Measurements from ENCODE around the gene MAPK4.

The MAPK4 gene

DNA sequence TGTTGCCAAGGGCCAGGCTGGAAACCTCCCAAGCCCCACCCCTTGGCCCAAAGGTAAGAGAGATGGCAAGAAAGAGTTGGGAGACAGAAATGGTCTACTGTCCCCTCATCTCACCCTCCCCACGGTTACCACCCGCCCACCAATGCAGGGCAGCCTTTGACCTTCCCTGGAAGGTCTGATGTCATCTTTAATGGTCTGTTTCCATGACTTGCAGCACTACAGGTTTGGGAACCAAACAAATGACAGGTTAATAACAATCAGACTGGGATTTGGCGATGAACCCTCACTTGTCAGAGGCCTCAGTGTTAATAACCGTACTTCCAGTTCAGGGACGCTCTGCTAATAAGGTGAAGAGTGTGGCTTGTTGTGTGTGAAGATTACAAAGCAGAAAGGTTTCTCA, 189.5 kb downstream of the MAPK4 start:
- no peak overlapping the region for H3K4me3 ChIP-seq (ENCODE audit: low read depth, low read length)
- TF ChIP-seq, protein P1, sequence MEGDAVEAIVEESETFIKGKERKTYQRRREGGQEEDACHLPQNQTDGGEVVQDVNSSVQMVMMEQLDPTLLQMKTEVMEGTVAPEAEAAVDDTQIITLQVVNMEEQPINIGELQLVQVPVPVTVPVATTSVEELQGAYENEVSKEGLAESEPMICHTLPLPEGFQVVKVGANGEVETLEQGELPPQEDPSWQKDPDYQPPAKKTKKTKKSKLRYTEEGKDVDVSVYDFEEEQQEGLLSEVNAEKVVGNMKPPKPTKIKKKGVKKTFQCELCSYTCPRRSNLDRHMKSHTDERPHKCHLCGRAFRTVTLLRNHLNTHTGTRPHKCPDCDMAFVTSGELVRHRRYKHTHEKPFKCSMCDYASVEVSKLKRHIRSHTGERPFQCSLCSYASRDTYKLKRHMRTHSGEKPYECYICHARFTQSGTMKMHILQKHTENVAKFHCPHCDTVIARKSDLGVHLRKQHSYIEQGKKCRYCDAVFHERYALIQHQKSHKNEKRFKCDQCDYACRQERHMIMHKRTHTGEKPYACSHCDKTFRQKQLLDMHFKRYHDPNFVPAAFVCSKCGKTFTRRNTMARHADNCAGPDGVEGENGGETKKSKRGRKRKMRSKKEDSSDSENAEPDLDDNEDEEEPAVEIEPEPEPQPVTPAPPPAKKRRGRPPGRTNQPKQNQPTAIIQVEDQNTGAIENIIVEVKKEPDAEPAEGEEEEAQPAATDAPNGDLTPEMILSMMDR (IDR thresholded peaks at IDR 0.05; ENCODE audit: borderline replicate concordance, insufficient read depth, low read depth, low read length), result no peak

DNA sequence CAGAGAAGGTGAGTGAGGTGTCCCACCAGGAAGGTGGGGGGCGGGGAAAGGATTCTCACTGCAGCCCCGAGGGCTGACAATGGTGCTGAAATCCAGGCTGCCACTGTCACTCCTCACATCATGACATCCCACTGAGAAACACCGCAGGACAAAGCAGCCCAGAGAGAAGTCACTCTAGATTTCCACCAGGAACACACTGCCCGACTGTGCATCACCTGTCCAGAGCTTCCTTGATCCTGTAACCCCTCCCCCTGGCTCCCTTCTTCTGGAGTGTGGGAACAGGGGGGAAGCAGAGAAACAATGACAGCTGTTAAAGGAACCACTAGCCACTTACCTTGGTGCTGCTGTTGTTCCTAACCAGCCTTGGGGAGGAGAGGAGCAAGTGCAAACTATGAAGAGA, 190.1 kb downstream of the MAPK4 start:
- no peak overlapping the region for H3K4me3 ChIP-seq (ENCODE audit: low read depth, low read length)
- TF ChIP-seq, protein P1 (IDR thresholded peaks at IDR 0.05; ENCODE audit: borderline replicate concordance, insufficient read depth, low read depth, low read length), result no peak

DNA sequence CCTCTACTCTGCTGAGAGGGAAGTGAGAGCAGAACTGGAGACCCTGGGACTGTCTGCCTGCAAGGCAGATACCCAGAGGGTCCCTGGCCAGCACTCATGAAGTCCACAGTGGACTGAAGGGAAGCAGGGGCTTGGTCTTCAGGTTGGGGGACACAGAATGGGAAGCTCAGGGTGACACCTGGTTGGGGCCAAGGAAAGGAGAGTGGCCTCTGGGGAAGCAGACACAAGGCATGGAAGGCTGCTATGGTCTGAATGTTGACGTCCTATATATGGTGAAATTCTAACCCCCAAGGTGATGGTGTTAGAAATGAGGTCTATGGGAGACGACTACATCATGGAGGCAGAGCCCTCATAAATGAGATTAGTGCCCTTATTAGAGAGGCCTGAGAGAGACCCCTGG, 190.7 kb downstream of the MAPK4 start:
- no peak overlapping the region for H3K4me3 ChIP-seq (ENCODE audit: low read depth, low read length)
- TF ChIP-seq, protein P1 (IDR thresholded peaks at IDR 0.05; ENCODE audit: borderline replicate concordance, insufficient read depth, low read depth, low read length), result no peak

DNA sequence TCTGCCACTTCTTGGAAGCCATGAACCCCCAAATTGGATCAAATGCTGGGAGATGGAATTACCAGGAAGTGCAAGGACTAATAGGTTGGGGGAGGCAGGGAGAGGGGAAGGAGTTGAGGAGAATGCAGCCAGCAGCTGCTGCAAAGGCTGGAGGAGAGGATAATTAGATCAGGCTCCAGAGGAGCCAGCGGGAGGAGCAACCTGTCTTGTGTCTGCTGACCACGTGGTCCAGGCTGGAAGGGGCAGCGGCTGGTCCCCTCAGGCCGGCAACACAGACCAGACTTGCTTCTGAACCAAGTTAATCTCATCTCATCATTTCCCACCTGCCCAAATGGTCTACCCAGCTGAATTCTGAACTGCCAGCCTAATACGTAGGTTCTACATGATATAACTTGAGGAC, 191.6 kb downstream of the MAPK4 start:
- H3K4me3 ChIP-seq (ENCODE audit: low read depth, low read length), result no peak overlapping the region

DNA sequence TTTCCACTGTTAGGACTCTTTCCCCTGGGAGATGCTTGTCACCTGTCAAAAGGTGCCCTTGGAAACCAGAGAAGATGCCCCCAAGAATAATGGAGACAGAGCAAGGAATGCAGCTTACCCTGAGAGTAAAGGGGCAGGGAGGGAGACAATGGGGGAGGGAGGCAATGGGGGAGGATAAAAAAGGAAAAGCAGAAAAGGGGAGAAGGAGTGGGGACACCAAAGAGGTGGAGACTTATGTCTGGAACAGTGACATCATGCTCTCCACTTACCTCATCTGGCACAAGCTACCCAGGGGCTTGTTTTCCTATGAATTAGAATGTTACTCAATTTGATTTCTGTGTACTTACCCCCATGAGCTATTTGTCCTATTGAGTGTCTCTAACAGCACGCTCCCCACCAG, 192.1 kb downstream of the MAPK4 start:
- no peak overlapping the region for H3K4me3 ChIP-seq (ENCODE audit: low read depth, low read length)
- TF ChIP-seq, protein P1 (IDR thresholded peaks at IDR 0.05; ENCODE audit: borderline replicate concordance, insufficient read depth, low read depth, low read length), result no peak

More for the DNA sequence above, 191.6 kb downstream of the MAPK4 start:
- TF ChIP-seq, protein P1 (IDR thresholded peaks at IDR 0.05; ENCODE audit: borderline replicate concordance, insufficient read depth, low read depth, low read length), result no peak

DNA sequence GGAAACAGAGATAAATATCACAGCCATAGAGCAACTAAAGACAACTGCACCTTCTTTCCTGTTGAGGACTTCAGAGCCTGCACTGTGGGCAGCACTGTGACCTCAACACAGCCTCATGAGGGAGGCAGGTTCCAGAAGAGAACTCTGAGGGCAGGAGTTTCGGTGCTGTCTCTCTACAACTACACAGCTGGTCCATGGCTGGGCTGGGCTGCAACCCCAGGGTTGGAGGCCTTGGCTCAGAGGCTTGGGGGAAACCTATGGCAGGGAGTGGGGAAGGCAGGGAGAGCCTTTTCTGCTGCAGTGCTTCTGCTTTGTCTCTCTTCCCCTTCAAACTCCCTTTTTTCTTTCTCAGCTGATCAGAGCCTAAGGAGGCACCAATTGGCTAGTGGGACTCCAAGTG, 193.4 kb downstream of the MAPK4 start:
- no peak overlapping the region for H3K4me3 ChIP-seq (ENCODE audit: low read depth, low read length)
- TF ChIP-seq, protein P1 (IDR thresholded peaks at IDR 0.05; ENCODE audit: borderline replicate concordance, insufficient read depth, low read depth, low read length), result no peak

DNA sequence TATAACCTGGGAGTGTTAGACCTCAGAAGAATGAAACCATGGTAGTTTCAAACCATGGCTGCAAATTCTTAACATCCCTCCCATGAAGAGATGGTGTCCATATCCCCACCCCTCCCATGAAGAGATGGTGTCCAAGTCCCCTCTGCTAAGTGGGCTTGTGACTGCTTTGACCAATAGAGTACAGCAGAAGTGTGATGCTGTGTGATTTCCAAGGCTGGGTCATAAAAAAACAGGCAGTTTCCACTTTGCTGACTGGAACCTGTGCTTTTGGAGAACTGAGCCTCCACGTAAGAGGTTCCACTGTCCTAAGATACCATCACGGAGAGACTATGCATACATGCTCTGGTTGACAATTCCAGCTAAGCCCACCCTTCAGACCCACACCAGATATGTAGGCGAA, 194.4 kb downstream of the MAPK4 start:
- TF ChIP-seq, protein P1 (IDR thresholded peaks at IDR 0.05; ENCODE audit: borderline replicate concordance, insufficient read depth, low read depth, low read length), result no peak
- H3K4me3 ChIP-seq (ENCODE audit: low read depth, low read length), result no peak overlapping the region
